DOHH2 (cell line): ENCODE data around the gene MIAT.

Experiments used
- EZH2phosphoT487 ChIP-seq: fragments of 200-600 bp; sonication (generic); IDR thresholded peaks from 2 replicates; pipeline ENCODE4 v1.6.1; 2017; ENCODE audit warnings: borderline replicate concordance, mild to moderate bottlenecking, antibody characterized with exemption, low read length, moderate library complexity, mixed read lengths
- TF ChIP-seq, protein P1 (sequence below): fragments of 200-600 bp; sonication (generic); IDR thresholded peaks from one replicate; pipeline ENCODE4 v1.5.1; 2014; ENCODE audit warnings: antibody characterized with exemption, mild to moderate bottlenecking, low read depth, low read length; ENCODE audit not compliant: poor library complexity, severe bottlenecking

DNA sequence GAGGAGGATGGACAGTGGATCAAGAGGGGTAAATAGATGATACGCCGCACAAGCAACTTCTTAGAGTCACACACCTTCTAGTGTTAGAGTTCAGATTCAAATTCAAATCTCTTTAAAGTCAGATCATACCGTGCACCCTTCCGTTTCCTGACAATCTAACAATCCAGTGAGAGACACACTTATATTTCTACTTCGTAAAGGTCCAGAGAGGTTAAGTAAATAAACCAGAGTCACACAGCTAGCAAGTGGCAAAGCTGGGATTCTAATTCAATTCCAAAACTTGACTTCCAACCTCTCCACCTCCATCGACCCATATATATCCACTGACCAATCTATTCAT is 34.0 kb downstream of the MIAT start:
- TF ChIP-seq, protein P1, sequence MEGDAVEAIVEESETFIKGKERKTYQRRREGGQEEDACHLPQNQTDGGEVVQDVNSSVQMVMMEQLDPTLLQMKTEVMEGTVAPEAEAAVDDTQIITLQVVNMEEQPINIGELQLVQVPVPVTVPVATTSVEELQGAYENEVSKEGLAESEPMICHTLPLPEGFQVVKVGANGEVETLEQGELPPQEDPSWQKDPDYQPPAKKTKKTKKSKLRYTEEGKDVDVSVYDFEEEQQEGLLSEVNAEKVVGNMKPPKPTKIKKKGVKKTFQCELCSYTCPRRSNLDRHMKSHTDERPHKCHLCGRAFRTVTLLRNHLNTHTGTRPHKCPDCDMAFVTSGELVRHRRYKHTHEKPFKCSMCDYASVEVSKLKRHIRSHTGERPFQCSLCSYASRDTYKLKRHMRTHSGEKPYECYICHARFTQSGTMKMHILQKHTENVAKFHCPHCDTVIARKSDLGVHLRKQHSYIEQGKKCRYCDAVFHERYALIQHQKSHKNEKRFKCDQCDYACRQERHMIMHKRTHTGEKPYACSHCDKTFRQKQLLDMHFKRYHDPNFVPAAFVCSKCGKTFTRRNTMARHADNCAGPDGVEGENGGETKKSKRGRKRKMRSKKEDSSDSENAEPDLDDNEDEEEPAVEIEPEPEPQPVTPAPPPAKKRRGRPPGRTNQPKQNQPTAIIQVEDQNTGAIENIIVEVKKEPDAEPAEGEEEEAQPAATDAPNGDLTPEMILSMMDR, result no peak
- no peak for TF ChIP-seq EZH2phosphoT487
